GM19023 (cell line): ENCODE measurements around the gene PAQR8.

Experiments
- ATAC-seq: cut with Tn5 transposase; IDR thresholded peaks from one replicate; pipeline ENCODE4 v1.9.1; 2021; ENCODE audit warnings: mild to moderate bottlenecking, moderate library complexity; ENCODE audit not compliant: unreplicated experiment

Gene PAQR8, protein sequence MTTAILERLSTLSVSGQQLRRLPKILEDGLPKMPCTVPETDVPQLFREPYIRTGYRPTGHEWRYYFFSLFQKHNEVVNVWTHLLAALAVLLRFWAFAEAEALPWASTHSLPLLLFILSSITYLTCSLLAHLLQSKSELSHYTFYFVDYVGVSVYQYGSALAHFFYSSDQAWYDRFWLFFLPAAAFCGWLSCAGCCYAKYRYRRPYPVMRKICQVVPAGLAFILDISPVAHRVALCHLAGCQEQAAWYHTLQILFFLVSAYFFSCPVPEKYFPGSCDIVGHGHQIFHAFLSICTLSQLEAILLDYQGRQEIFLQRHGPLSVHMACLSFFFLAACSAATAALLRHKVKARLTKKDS

GRCh38 chr6:52361945-52362442, at the start of gene PAQR8:
TSS of gene PAQR8 (plus strand) at chr6:52362151. CDS start at chr6:52403214, 41,063 bp downstream.
- peak; percentile 91 for ATAC-seq

GRCh38 chr6:52312461-52312860, 49.5 kb upstream of the PAQR8 start:
- ATAC-seq, result no peak

GRCh38 chr6:52314752-52315151, 47.2 kb upstream of the PAQR8 start:
- no peak for ATAC-seq

- ATAC-seq, result no peak
Observed at GRCh38 chr6:52317211-52317610, 44.7 kb upstream of the PAQR8 start.

DNA sequence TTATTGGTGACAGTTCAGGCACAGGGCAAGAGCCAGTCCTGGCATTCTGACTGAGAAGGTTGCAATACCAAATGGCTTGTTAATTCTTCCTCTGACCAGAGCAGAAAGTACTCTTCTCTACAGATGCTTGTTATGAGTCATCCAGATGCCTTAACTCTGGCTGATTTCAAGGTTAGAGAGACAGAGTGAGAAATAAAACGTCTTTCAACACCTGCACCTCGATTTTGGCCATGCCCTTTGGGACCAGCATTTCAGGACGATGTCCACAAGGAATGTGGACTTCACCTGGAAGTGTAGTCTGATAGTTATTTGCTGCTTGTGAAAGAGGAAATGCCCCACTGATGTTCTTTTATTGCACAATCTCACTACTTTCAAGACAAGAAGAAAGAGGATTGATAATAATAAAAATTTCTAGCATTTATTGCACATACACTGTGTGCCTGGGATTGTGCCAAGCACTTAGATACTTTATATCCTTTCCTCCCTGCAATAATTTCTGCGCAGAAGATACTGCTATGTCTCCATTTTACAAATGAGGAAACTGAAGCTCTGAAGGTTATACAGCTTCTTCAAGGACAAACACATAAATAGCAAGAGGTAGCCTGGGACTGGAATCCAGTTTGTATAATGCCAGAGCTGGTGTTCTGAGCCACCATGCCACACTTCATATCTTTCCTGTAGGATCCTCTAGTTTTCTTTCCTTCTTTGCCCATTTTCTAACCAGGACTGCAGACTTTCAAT, 43.9 kb upstream of the PAQR8 start:
- peak; percentile 97 for ATAC-seq

GRCh38 chr6:52324189-52324588, 37.8 kb upstream of the PAQR8 start:
- ATAC-seq, result no peak

DNA sequence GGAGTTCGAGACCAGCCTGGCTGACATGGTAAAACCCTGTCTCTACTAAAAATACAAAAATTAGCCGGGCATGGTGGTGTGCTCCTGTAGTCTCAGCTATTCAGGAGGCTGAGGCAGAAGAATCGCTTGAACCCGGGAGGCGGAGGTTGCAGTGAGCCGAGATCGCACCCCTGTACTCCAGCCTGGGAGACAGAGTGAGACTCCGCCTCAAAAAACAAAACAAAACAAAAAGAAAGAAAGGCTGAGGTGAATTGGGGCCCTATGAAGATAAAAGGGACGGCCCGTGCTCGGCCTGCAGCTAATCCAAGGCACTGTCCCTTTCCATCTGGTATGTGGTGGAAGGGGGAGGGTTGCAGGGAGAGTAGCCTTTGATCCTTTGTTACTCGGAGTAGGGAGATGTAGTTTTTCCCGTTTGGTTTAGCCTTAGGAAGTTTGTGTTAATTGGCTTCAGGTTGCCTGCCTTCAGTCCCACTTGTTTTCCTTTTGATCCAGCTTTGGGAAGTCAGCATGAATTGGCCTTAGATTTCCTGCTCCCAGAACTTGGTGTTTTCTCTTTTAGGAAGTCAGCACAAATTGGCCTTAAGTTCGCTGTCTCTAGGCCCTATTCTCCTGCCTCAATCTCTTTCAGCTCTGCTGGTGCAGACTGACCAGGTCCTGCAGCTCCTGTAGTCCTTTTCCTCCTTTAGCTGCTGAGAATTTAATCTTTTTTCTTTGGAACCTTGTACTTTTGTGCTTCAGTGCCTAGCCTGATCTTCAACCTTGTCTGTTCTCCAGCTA, 36.1 kb upstream of the PAQR8 start:
- ATAC-seq, result no peak

GRCh38 chr6:52326540-52327364, 35.2 kb upstream of the PAQR8 start:
- ATAC-seq, result no peak

DNA sequence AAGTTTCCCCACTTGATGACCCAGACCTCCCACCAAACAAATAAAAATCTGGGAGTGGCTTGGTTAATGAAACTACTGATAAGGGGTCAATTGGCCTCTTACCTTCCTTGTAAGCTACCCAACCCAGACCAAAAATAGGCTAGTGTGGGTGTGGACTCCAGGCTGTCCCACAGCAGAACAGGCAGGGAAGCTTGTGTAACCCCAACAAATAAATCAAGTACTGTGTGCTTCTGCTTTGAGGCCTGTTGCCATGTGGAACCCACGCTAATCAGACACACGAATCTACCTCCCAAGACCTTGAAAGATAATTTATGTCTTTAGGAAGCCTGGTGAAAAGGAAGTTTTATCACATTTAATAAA, 33.7 kb upstream of the PAQR8 start:
- ATAC-seq, result no peak

DNA sequence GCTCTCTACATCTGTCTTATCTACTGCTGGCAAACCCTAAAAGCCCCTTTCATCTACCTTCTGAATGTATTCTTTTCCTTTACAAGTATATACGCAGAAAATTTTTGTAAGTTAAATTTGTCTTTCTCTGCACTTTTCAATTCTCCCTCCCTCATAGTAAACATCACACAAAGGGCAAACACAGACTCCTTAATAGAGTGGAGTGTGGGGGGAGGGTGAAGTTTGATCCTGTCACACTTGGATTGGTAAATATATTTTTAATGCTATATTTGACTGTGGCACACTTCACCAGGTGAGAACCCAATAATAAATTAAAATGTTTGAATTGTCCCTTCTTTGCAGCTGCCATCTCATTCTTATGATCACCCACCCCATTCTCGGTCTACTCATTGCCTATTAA, 33.2 kb upstream of the PAQR8 start:
- no peak for ATAC-seq

GRCh38 chr6:52330470-52330869, 31.5 kb upstream of the PAQR8 start:
- no peak for ATAC-seq

DNA sequence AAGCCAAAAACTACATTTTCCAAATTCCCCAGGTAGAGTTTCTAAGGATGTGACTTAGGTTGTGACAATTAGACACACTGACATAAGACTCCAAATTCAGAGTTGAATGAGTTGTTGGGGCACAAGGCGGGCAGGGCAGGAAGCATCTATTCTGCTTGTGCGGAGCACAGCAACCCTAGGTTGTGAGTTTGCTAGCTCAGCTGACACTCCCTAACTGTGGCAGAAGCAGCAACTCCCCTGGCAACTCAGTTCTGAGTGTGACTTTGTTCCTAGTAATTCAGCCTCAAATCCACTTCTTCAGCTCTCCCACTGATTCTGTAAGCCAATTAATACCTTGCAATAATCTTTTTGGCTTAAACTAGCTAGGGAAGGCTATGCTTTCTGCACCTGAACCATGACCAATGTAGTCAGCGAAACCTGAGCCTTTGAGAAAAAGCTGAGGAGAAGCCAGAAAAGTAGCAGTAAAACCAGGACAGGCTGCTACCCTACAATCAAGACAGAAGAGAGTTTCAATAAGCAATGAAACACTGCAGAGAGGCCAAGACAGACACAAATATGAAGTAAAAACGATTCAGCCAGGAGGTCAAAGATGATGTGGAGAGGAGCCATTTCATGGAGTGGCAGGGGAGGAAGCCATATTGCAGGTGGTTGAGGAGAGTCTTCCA, 30.0 kb upstream of the PAQR8 start:
- ATAC-seq, result no peak

GRCh38 chr6:52333840-52334200, 28.1 kb upstream of the PAQR8 start:
- no peak for ATAC-seq

GRCh38 chr6:52335576-52335975, 26.4 kb upstream of the PAQR8 start:
- ATAC-seq, result no peak

- no peak for ATAC-seq
Observed at GRCh38 chr6:52336919-52337561, 24.9 kb upstream of the PAQR8 start.

DNA sequence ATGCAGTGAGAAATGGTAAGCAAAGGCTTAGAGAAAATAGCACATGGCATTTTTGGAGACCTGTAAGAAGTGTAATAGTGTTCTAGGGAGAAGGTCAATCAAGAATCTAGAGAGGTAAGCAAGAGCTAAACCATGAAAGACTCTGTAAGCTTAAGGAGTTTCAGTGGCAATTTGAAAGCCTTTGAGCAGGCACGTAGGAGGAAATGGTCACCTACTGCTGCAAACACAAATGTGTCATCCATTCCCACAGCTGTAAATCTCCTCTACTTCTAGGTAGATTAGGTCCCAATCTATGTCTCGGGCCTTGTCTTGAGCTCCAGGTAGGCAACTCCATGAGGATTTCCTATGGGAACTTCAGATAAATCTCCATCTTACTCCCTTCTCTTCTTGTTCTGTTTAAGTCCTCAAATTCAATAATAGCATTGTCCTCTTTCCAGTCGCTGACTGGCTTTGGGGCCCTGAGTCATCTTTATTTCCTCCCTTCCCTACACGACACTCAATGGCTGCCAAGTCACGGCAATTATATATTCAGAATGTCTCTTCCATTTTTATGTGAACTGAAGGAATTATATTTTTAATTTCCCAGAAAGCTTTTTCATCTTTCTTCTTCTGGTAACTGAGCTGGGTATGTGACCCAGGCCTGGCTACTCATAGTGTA, 24.2 kb upstream of the PAQR8 start:
- peak; percentile 69 for ATAC-seq

- ATAC-seq, result no peak
Observed at GRCh38 chr6:52340603-52340880, 21.4 kb upstream of the PAQR8 start.

DNA sequence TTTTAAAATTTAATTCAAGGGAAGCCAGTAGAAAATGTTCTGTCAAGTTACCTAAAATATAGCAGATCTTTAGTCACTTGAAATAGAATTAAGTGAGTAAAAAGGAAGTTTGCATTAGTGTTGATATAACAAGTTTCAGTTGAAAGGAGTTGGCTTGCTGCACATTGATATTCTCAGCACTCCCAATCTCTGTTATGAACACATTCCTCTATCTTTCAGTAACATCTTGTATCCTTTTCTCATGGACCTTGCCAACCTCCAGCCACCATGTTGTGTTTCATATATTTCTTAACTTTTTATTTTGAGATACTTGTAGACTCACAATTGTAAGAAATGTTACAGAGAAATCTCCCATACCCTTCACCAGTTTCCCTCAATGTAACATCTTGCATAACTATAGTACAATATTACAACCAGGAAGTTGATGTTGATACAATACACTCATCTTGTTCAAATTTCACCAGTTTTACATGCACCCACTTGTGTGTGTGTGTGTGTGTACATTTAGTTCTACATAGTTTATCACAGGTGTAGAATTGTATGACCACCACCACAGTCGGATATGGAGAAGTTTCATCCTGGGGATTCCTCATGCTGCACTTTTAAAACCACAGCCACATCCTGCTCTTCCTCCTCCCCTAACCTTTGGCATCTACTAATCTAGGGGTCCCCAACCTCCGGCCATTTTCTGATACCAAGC, 20.2 kb upstream of the PAQR8 start:
- ATAC-seq, result no peak

DNA sequence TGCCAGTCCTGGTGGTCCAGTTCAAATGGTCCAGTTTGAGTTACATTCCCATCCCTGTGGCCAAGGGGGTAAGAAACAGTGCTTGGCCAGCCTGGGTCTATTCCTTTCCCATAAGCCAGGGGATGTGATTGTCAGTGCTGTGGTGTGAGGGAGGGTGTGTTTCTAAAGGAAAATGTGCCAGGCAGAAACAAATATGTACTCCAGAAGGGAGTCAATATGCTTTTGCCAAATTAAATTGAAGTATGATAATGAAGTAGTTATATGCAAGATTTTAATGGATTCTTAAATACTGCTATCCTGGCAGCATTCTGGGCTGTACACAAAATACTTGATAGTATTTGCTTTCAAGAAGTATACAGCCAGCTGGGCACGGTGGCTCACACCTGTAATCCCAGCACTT, 16.6 kb upstream of the PAQR8 start:
- no peak for ATAC-seq
